K562 (cell line): ENCODE measurements around the gene PACC1. TPM values are rescaled to one million over a fixed set of nuclear protein-coding genes. Genes with fewer than 3 reads are reported as not detected.

Experiments used
- CTCFL ChIP-seq: IDR thresholded peaks from 2 replicates; pipeline ENCODE4 v1.6.1; 2011; ENCODE audit warnings: borderline replicate concordance, low read depth, mild to moderate bottlenecking, moderate library complexity, low read length; ENCODE audit not compliant: insufficient read depth, poor library complexity, severe bottlenecking
- ETV1 ChIP-seq: fragments of 450-650 bp; conservative IDR thresholded peaks from 2 replicates; pipeline ENCODE4 v1.6.1; 2016; ENCODE audit warnings: missing genetic modification characterization, control low read depth, low read depth, missing compliant biosample characterization
- MCM2 ChIP-seq: fragments of 450-650 bp; IDR thresholded peaks from 2 replicates; pipeline ENCODE4 v1.6.1; 2017; ENCODE audit warnings: low read depth, mild to moderate bottlenecking
- NRF1 ChIP-seq, 2 experiments: fragments of 450-650 bp; IDR thresholded peaks in 1 of 2; conservative IDR thresholded peaks in 1 of 2; 2 replicates each; pipeline ENCODE4 v1.6.1; 2014; ENCODE audit warnings: mild to moderate bottlenecking in 2 of 2
- PML ChIP-seq: IDR thresholded peaks from 2 replicates; pipeline ENCODE4 v1.6.1; 2012; ENCODE audit warnings: low read length, inconsistent platforms
- RAD21 ChIP-seq, 2 experiments: fragments of 250-450 bp in 1 of 2; fragments of 450-650 bp in 1 of 2; sonication (Bioruptor Pico) in 1 of 2; formaldehyde crosslinking in 1 of 2; IDR thresholded peaks in 1 of 2; conservative IDR thresholded peaks in 1 of 2; 2 replicates each; pipeline versions ENCODE4 v1.4.0 to v1.8.0; 2020 to 2022; ENCODE audit warnings: mild to moderate bottlenecking in 2 of 2, moderate library complexity in 1 of 2
- RBFOX2 ChIP-seq: fragments of 200-400 bp; formaldehyde crosslinking; IDR thresholded peaks from 2 replicates; pipeline ENCODE4 v1.6.1; 2017; ENCODE audit warnings: low read depth, mild to moderate bottlenecking, low read length, moderate library complexity
- polyA plus RNA-seq, 8 experiments: library from polyadenylated mRNA; depleted of rRNA in 4 of 8; stranded (reverse) in 5 of 8; unstranded in 3 of 8; fragments of >200 nt; fragmentation: Nextera tagmentation in 2 of 8; fragmentation: Illumina TruSeq in 1 of 8; extraction: Ambion mirVana in 2 of 8; extraction: Trizol in 1 of 8; gene quantifications; 2 replicates each; pipeline versions ENCODE4 v1.2.1 to v1.2.3, GENCODE V29; 2011 to 2014; ENCODE audit warnings: inconsistent platforms in 1 of 8, missing spikeins in 1 of 8
- total RNA-seq, 7 experiments: library from RNA; depleted of rRNA in 6 of 7; stranded (reverse); fragments of >200 nt in 6 of 7; fragmentation: Illumina TruSeq in 2 of 7; extraction: Trizol in 2 of 7; gene quantifications; 2 replicates each; pipeline versions ENCODE4 v1.2.1 to v1.2.3, GENCODE V29; 2011 to 2021; ENCODE audit warnings: low replicate concordance in 1 of 7
- TF ChIP-seq, protein P1 (sequence below): fragments of 450-650 bp; IDR thresholded peaks from 2 replicates; pipeline ENCODE4 v1.6.1; 2016; ENCODE audit warnings: mild to moderate bottlenecking, moderate library complexity
- TF ChIP-seq, protein P2 (sequence below), 2 experiments: IDR thresholded peaks; 2 replicates each; pipeline ENCODE4 v1.6.1; 2011; ENCODE audit warnings: borderline replicate concordance in 1 of 2, control low read depth in 1 of 2, low read depth in 1 of 2, low read length in 1 of 2, mild to moderate bottlenecking in 1 of 2, mixed read lengths in 1 of 2, moderate library complexity in 1 of 2; ENCODE audit not compliant: insufficient read depth in 1 of 2, insufficient read length in 1 of 2, poor library complexity in 1 of 2, severe bottlenecking in 1 of 2; ENCODE audit errors: extremely low read depth in 1 of 2

The PACC1 gene
- total and polyA plus RNA-seq, 9 of the 15 experiments (the other 6 are each of a cell fraction or from before 2014, with no cell fraction given): 7.1 to 19.3 (median 14.9) TPM

GRCh38 chr1:212414328-212415106 lies at the start of gene PACC1 (continued):
- TF ChIP-seq, protein P1, sequence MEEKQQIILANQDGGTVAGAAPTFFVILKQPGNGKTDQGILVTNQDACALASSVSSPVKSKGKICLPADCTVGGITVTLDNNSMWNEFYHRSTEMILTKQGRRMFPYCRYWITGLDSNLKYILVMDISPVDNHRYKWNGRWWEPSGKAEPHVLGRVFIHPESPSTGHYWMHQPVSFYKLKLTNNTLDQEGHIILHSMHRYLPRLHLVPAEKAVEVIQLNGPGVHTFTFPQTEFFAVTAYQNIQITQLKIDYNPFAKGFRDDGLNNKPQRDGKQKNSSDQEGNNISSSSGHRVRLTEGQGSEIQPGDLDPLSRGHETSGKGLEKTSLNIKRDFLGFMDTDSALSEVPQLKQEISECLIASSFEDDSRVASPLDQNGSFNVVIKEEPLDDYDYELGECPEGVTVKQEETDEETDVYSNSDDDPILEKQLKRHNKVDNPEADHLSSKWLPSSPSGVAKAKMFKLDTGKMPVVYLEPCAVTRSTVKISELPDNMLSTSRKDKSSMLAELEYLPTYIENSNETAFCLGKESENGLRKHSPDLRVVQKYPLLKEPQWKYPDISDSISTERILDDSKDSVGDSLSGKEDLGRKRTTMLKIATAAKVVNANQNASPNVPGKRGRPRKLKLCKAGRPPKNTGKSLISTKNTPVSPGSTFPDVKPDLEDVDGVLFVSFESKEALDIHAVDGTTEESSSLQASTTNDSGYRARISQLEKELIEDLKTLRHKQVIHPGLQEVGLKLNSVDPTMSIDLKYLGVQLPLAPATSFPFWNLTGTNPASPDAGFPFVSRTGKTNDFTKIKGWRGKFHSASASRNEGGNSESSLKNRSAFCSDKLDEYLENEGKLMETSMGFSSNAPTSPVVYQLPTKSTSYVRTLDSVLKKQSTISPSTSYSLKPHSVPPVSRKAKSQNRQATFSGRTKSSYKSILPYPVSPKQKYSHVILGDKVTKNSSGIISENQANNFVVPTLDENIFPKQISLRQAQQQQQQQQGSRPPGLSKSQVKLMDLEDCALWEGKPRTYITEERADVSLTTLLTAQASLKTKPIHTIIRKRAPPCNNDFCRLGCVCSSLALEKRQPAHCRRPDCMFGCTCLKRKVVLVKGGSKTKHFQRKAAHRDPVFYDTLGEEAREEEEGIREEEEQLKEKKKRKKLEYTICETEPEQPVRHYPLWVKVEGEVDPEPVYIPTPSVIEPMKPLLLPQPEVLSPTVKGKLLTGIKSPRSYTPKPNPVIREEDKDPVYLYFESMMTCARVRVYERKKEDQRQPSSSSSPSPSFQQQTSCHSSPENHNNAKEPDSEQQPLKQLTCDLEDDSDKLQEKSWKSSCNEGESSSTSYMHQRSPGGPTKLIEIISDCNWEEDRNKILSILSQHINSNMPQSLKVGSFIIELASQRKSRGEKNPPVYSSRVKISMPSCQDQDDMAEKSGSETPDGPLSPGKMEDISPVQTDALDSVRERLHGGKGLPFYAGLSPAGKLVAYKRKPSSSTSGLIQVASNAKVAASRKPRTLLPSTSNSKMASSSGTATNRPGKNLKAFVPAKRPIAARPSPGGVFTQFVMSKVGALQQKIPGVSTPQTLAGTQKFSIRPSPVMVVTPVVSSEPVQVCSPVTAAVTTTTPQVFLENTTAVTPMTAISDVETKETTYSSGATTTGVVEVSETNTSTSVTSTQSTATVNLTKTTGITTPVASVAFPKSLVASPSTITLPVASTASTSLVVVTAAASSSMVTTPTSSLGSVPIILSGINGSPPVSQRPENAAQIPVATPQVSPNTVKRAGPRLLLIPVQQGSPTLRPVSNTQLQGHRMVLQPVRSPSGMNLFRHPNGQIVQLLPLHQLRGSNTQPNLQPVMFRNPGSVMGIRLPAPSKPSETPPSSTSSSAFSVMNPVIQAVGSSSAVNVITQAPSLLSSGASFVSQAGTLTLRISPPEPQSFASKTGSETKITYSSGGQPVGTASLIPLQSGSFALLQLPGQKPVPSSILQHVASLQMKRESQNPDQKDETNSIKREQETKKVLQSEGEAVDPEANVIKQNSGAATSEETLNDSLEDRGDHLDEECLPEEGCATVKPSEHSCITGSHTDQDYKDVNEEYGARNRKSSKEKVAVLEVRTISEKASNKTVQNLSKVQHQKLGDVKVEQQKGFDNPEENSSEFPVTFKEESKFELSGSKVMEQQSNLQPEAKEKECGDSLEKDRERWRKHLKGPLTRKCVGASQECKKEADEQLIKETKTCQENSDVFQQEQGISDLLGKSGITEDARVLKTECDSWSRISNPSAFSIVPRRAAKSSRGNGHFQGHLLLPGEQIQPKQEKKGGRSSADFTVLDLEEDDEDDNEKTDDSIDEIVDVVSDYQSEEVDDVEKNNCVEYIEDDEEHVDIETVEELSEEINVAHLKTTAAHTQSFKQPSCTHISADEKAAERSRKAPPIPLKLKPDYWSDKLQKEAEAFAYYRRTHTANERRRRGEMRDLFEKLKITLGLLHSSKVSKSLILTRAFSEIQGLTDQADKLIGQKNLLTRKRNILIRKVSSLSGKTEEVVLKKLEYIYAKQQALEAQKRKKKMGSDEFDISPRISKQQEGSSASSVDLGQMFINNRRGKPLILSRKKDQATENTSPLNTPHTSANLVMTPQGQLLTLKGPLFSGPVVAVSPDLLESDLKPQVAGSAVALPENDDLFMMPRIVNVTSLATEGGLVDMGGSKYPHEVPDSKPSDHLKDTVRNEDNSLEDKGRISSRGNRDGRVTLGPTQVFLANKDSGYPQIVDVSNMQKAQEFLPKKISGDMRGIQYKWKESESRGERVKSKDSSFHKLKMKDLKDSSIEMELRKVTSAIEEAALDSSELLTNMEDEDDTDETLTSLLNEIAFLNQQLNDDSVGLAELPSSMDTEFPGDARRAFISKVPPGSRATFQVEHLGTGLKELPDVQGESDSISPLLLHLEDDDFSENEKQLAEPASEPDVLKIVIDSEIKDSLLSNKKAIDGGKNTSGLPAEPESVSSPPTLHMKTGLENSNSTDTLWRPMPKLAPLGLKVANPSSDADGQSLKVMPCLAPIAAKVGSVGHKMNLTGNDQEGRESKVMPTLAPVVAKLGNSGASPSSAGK: peak; percentile 91
- TF ChIP-seq RAD21 (CRISPR knock-in tag; conservative IDR thresholded peaks at IDR 0.05 in 1 of 2, IDR thresholded peaks at IDR 0.05 in 1 of 2) (peak in 1 of 2 experiments; percentile 32; a peak in 1 of 4 replicates), PML (no peak), MCM2 (no peak), ETV1 (tag) (peak; percentile 68), RBFOX2 (peak; percentile 81), NRF1 (conservative IDR thresholded peaks at IDR 0.05 in 1 of 2, IDR thresholded peaks at IDR 0.05 in 1 of 2) (peak; percentile 99), CTCFL (peak; percentile 89)
- TF ChIP-seq, protein P2, sequence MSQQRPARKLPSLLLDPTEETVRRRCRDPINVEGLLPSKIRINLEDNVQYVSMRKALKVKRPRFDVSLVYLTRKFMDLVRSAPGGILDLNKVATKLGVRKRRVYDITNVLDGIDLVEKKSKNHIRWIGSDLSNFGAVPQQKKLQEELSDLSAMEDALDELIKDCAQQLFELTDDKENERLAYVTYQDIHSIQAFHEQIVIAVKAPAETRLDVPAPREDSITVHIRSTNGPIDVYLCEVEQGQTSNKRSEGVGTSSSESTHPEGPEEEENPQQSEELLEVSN (IDR thresholded peaks at IDR 0.05; ENCODE audit: borderline replicate concordance in 1 of 2, extremely low read depth in 1 of 2, insufficient read depth in 1 of 2, insufficient read length in 1 of 2, low read depth in 1 of 2, low read length in 1 of 2, poor library complexity in 1 of 2, severe bottlenecking in 1 of 2): peak; percentile 71 to 91
